SJCRH30 (cell line): ENCODE results near the gene SIGLEC5. TPM values are rescaled to one million over a fixed set of nuclear protein-coding genes. Genes with fewer than 3 reads are reported as not detected.

Experiments
- total RNA-seq: library from RNA; depleted of rRNA; stranded (reverse); fragments of >200 nt; shearing (Covaris generic); gene quantifications from 2 replicates; pipeline ENCODE4 v1.2.3, GENCODE V29; 2014; rRNA removed

SIGLEC5 gene
- total RNA-seq, 1 experiment from 2014 or later = not detected

Other genes starting within 250 kb of the SIGLEC5 start
- gene LIM2, start 242.4 kb downstream of the SIGLEC5 start, total RNA-seq = not detected in 2 replicates
- not detected in 2 replicates for gene C19orf84, start 239.8 kb downstream of the SIGLEC5 start, total RNA-seq
- gene SIGLEC10, start 212.8 kb downstream of the SIGLEC5 start, total RNA-seq = not detected in 2 replicates
- not detected in 2 replicates for gene SIGLEC8, start 171.9 kb downstream of the SIGLEC5 start, total RNA-seq
- not detected in 2 replicates for gene CEACAM18, start 151.9 kb downstream of the SIGLEC5 start, total RNA-seq
- not detected in 2 replicates for gene SIGLEC12, start 128.6 kb downstream of the SIGLEC5 start, total RNA-seq
- gene SIGLEC6, start 98.7 kb downstream of the SIGLEC5 start, total RNA-seq = not detected in 2 replicates
- 4.4 and 4.7 TPM in 2 replicates for gene ZNF175, start 59.1 kb downstream of the SIGLEC5 start, total RNA-seq
- not detected in 2 replicates for gene SIGLEC14, start 16.4 kb upstream of the SIGLEC5 start, total RNA-seq
- gene SPACA6, start 62.9 kb upstream of the SIGLEC5 start, total RNA-seq = 3.2 and 10.9 TPM in 2 replicates
- gene HAS1, start 93.6 kb upstream of the SIGLEC5 start, total RNA-seq = 0.23 TPM in 1 of 2 replicates, not detected in the other
- gene FPR1, start 121.5 kb upstream of the SIGLEC5 start, total RNA-seq = not detected in 2 replicates
- not detected in 2 replicates for gene FPR2, start 130.8 kb upstream of the SIGLEC5 start, total RNA-seq
- not detected in 2 replicates for gene FPR3, start 164.8 kb upstream of the SIGLEC5 start, total RNA-seq